Nephron (organoid): ENCODE results near the gene RNF14.

Experiments
- H3K27ac Mint-ChIP-seq, 3 experiments: 2 replicates each; pipeline ENCODE4 v1.8.0; 2020; ENCODE audit warnings: mixed read lengths in 3 of 3, mild to moderate bottlenecking in 2 of 3, moderate library complexity in 1 of 3
- H3K27me3 Mint-ChIP-seq: 2 replicates; pipeline ENCODE4 v1.8.0; 2021; ENCODE audit warnings: low read depth, mild to moderate bottlenecking, moderate library complexity, mixed read lengths
- H3K36me3 Mint-ChIP-seq: 2 replicates; pipeline ENCODE4 v1.8.0; 2020; ENCODE audit warnings: low read depth, mixed read lengths
- H3K4me1 Mint-ChIP-seq: 2 replicates; pipeline ENCODE4 v1.8.0; 2020; ENCODE audit warnings: mixed read lengths
- H3K4me3 Mint-ChIP-seq, 3 experiments: 2 replicates each; pipeline ENCODE4 v1.8.0; 2020; ENCODE audit warnings: mild to moderate bottlenecking in 3 of 3, mixed read lengths in 3 of 3, moderate library complexity in 2 of 3
- H3K9me3 Mint-ChIP-seq: 2 replicates; pipeline ENCODE4 v1.8.0; 2020; ENCODE audit warnings: mixed read lengths
- TF ChIP-seq, protein P1 (sequence below), 3 experiments: fragments of 200-600 bp; sonication (generic); IDR thresholded peaks; one replicate each; pipeline ENCODE4 v1.5.0; 2021; ENCODE audit warnings: antibody characterized with exemption in 3 of 3; ENCODE audit not compliant: unreplicated experiment in 3 of 3

The RNF14 gene

GRCh38 chr5:142014911-142015584 is 46.1 kb downstream of the RNF14 start:
- no peaks in the 10 kb centered on the region for H3K36me3 Mint-ChIP-seq
- TF ChIP-seq, protein P1, sequence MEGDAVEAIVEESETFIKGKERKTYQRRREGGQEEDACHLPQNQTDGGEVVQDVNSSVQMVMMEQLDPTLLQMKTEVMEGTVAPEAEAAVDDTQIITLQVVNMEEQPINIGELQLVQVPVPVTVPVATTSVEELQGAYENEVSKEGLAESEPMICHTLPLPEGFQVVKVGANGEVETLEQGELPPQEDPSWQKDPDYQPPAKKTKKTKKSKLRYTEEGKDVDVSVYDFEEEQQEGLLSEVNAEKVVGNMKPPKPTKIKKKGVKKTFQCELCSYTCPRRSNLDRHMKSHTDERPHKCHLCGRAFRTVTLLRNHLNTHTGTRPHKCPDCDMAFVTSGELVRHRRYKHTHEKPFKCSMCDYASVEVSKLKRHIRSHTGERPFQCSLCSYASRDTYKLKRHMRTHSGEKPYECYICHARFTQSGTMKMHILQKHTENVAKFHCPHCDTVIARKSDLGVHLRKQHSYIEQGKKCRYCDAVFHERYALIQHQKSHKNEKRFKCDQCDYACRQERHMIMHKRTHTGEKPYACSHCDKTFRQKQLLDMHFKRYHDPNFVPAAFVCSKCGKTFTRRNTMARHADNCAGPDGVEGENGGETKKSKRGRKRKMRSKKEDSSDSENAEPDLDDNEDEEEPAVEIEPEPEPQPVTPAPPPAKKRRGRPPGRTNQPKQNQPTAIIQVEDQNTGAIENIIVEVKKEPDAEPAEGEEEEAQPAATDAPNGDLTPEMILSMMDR (IDR thresholded peaks at IDR 0.05; ENCODE audit: unreplicated experiment in 3 of 3): peak; percentile 36 to 65 (median 51)
- peak overlapping the region; percentile 4 to 72 (median 57) for H3K4me3 Mint-ChIP-seq
- peak overlapping the region; percentile 5 to 44 (median 29) for H3K27ac Mint-ChIP-seq
- H3K9me3 Mint-ChIP-seq: no peaks in the 10 kb centered on the region
- H3K4me1 Mint-ChIP-seq: peaks cover 26% of the 10 kb centered on the region
- H3K27me3 Mint-ChIP-seq: no peaks in the 10 kb centered on the region

GRCh38 chr5:142015781-142016533 is 47.1 kb downstream of the RNF14 start:
- TF ChIP-seq, protein P1 (IDR thresholded peaks at IDR 0.05; ENCODE audit: unreplicated experiment in 3 of 3): no peak
- Mint-ChIP-seq H3K9me3 (peaks cover 4% of the 10 kb centered on the region), H3K27me3 (no peaks in the 10 kb centered on the region), H3K27ac (peak overlapping the region in 1 of 3 experiments; percentile 30), H3K4me1 (peaks cover 26% of the 10 kb centered on the region), H3K4me3 (no peak overlapping the region), H3K36me3 (peaks cover 4% of the 10 kb centered on the region)

- Mint-ChIP-seq H3K27ac (no peak overlapping the region), H3K36me3 (peaks cover 4% of the 10 kb centered on the region), H3K9me3 (peaks cover 4% of the 10 kb centered on the region), H3K27me3 (no peaks in the 10 kb centered on the region), H3K4me3 (no peak overlapping the region), H3K4me1 (peaks cover 26% of the 10 kb centered on the region)
- TF ChIP-seq, protein P1 (IDR thresholded peaks at IDR 0.05; ENCODE audit: unreplicated experiment in 3 of 3): no peak
Observed at GRCh38 chr5:142016556-142016955, 47.7 kb downstream of the RNF14 start.

- peaks cover 4% of the 10 kb centered on the region for H3K36me3 Mint-ChIP-seq
- no peak overlapping the region for H3K4me3 Mint-ChIP-seq
- H3K4me1 Mint-ChIP-seq: peaks cover 26% of the 10 kb centered on the region
- H3K9me3 Mint-ChIP-seq: peaks cover 4% of the 10 kb centered on the region
- H3K27ac Mint-ChIP-seq: no peak overlapping the region
- TF ChIP-seq, protein P1 (IDR thresholded peaks at IDR 0.05; ENCODE audit: unreplicated experiment in 3 of 3): no peak
- H3K27me3 Mint-ChIP-seq: no peaks in the 10 kb centered on the region
Observed at GRCh38 chr5:142017832-142018427, 49.0 kb downstream of the RNF14 start.

- peaks cover 4% of the 10 kb centered on the region for H3K9me3 Mint-ChIP-seq
- no peaks in the 10 kb centered on the region for H3K27me3 Mint-ChIP-seq
- H3K4me1 Mint-ChIP-seq: peaks cover 19% of the 10 kb centered on the region
- no peak overlapping the region for H3K4me3 Mint-ChIP-seq
- peaks cover 4% of the 10 kb centered on the region for H3K36me3 Mint-ChIP-seq
- no peak overlapping the region for H3K27ac Mint-ChIP-seq
- TF ChIP-seq, protein P1 (IDR thresholded peaks at IDR 0.05; ENCODE audit: unreplicated experiment in 3 of 3): no peak
Observed at GRCh38 chr5:142020122-142020659, 51.3 kb downstream of the RNF14 start.
